NT2/D1 (cell line): ENCODE measurements around the gene TSFM.

Experiments used
- SUZ12 ChIP-seq: IDR thresholded peaks from 2 replicates; pipeline ENCODE4 v1.6.1; 2011; ENCODE audit not compliant: insufficient read length, insufficient read depth; ENCODE audit errors: extremely low read depth
- YY1 ChIP-seq: IDR thresholded peaks from 2 replicates; pipeline ENCODE4 v1.6.1; 2011; ENCODE audit not compliant: insufficient read length, insufficient read depth
- ZNF274 ChIP-seq: IDR thresholded peaks from 2 replicates; pipeline ENCODE4 v1.6.1; 2011; ENCODE audit warnings: mild to moderate bottlenecking, low read depth, low read length

GRCh38 chr12:57751432-57751787, 31.2 kb upstream of the TSFM start:
- TF ChIP-seq SUZ12 (no peak), ZNF274 (no peak), YY1 (no peak)
